PC-9 (cell line): ENCODE data around the gene LBP. TPM values are rescaled to one million over a fixed set of nuclear protein-coding genes. Genes with fewer than 3 reads are reported as not detected.
"Not testable (repeated sequence)": the region's sequence is repeated elsewhere in the genome, so short reads cannot be mapped to it uniquely, and the experiment has no call there.

Experiments
- BruUV-seq: library from RNA; stranded (reverse); fragments of 400-500 nt; replicated peaks from 2 replicates; lab custom pipeline; 2021; lab: Mats Ljungman, UMichigan
- CTCF ChIA-PET: fragments of 300-600 bp; sonication (Branson Sonifier 250); formaldehyde crosslinking; loops from one replicate; lab custom pipeline; 2022; ENCODE audit warnings: antibody characterized with exemption; lab: Charles Lee
- POLR2A ChIA-PET: fragments of 300-600 bp; sonication (Branson Sonifier 250); formaldehyde crosslinking; loops from one replicate; lab custom pipeline; 2022; ENCODE audit warnings: antibody characterized with exemption; ENCODE audit not compliant: unreplicated experiment; lab: Charles Lee
- DNase-seq, 2 experiments: peaks; one replicate each; pipeline versions ENCODE4 v3.0.0 to v3.0.0-alpha.2; 2015 to 2022; ENCODE audit warnings: mixed read lengths in 1 of 2
- H2AFZ ChIP-seq: fragments of 200-600 bp; sonication (generic); 2 replicates; pipeline ENCODE4 v1.8.1; 2017; ENCODE audit warnings: antibody characterized with exemption
- H3F3A ChIP-seq: fragments of 200-600 bp; sonication (generic); 2 replicates; pipeline ENCODE4 v1.8.1; 2017; ENCODE audit warnings: antibody characterized with exemption, mild to moderate bottlenecking, low read depth; ENCODE audit not compliant: insufficient read depth
- H3K27ac ChIP-seq: fragments of 200-600 bp; sonication (generic); 2 replicates; pipeline ENCODE4 v1.6.1; 2016; ENCODE audit warnings: mixed run types
- H3K27me3 ChIP-seq: fragments of 200-600 bp; sonication (generic); 2 replicates; pipeline ENCODE4 v1.6.1; 2016; ENCODE audit warnings: low read depth, mixed run types; ENCODE audit not compliant: insufficient read depth
- H3K36me3 ChIP-seq: fragments of 200-600 bp; sonication (generic); 2 replicates; pipeline ENCODE4 v1.6.1; 2016; ENCODE audit warnings: low read depth, mixed run types
- H3K4me1 ChIP-seq: fragments of 200-600 bp; sonication (generic); replicated peaks from 2 replicates; pipeline ENCODE4 v1.6.1; 2016; ENCODE audit warnings: mixed run types; ENCODE audit not compliant: insufficient read depth
- H3K4me2 ChIP-seq: fragments of 200-600 bp; sonication (generic); 2 replicates; pipeline ENCODE4 v1.6.1; 2017; ENCODE audit warnings: mixed run types
- H3K4me3 ChIP-seq: fragments of 200-600 bp; sonication (generic); 2 replicates; pipeline ENCODE4 v1.6.1; 2016; ENCODE audit warnings: mixed run types
- H3K79me2 ChIP-seq: fragments of 200-600 bp; sonication (generic); 2 replicates; pipeline ENCODE4 v1.6.1; 2017; ENCODE audit warnings: low read depth, mixed run types
- H3K9me2 ChIP-seq: fragments of 200-600 bp; sonication (generic); 2 replicates; pipeline ENCODE4 v1.8.1; 2017; ENCODE audit warnings: mild to moderate bottlenecking; ENCODE audit not compliant: insufficient read depth
- H3K9me3 ChIP-seq: fragments of 200-600 bp; sonication (generic); 2 replicates; pipeline ENCODE4 v1.8.1; 2016; ENCODE audit warnings: low read depth; ENCODE audit not compliant: insufficient read depth
- H4K20me1 ChIP-seq: fragments of 200-600 bp; sonication (generic); 2 replicates; pipeline ENCODE4 v1.8.1; 2017; ENCODE audit not compliant: insufficient read depth
- EZH2 ChIP-seq: fragments of 200-600 bp; sonication (generic); IDR thresholded peaks from 2 replicates; pipeline ENCODE4 v1.8.0; 2017; ENCODE audit warnings: antibody characterized with exemption, low read depth
- intact Hi-C: fragments of 100-400 bp; cut with micrococcal nuclease; formaldehyde crosslinking; loops from one replicate; pipeline ENCODE4 v1.10.0; 2022; ENCODE audit not compliant: unreplicated experiment
- total RNA-seq: library from RNA; stranded (reverse); gene quantifications from 2 replicates; pipeline ENCODE4 v1.2.3, GENCODE V29; 2021
- TF ChIP-seq, protein P1 (sequence below): fragments of 200-600 bp; sonication (generic); conservative IDR thresholded peaks from 2 replicates; pipeline ENCODE4 v1.6.1; 2017; ENCODE audit warnings: mixed run types, antibody characterized with exemption, mild to moderate bottlenecking, moderate library complexity

LBP gene
- total RNA-seq, 1 experiment from 2014 or later = not detected

DNA sequence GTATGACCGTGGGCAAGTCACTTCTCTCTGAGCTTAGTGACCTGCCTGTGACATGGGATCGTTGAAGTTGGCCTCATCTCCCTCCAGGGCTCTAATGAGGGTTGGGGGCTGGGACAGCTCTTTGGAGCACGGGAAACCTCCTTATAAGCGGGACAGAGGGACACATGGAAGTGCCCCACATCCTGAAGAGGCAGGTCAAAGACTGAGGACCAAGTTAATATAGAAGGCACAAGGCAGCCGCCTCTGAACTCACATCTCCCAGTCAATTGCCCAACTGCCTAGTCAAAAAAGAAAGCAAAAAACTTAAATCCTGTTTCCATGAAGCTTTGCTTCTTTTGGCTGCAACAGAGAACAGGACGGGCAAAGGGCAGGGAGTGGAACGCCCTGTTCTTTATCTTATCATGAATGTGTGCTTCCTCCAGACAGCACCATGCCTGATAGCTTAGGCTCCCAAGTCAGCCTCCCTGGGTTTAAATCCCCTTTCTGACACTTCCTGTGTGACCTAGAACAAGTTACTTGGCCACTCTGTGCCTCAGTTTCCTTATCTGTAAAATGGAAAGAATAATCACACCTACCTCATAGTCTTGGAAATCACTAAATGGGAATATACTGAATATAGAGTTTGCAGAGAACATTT lies 27.1 kb downstream of the LBP start:
- ChIA-PET POLR2A (no interaction called here), CTCF (no interaction called here)
- no peaks in the 10 kb centered on the region for H4K20me1 ChIP-seq
- H3K4me3 ChIP-seq = no peak overlapping the region
- no peaks in the 10 kb centered on the region for H3F3A ChIP-seq
- H2AFZ ChIP-seq = no peak overlapping the region
- H3K4me1 ChIP-seq = no peaks in the 10 kb centered on the region
- no peak for DNase-seq
- intact Hi-C loops = no loop called here
- no peaks in the 10 kb centered on the region for H3K9me3 ChIP-seq
- H3K36me3 ChIP-seq = no peaks in the 10 kb centered on the region
- no peak overlapping the region for H3K4me2 ChIP-seq
- no peaks in the 10 kb centered on the region for H3K79me2 ChIP-seq
- TF ChIP-seq, protein P1, sequence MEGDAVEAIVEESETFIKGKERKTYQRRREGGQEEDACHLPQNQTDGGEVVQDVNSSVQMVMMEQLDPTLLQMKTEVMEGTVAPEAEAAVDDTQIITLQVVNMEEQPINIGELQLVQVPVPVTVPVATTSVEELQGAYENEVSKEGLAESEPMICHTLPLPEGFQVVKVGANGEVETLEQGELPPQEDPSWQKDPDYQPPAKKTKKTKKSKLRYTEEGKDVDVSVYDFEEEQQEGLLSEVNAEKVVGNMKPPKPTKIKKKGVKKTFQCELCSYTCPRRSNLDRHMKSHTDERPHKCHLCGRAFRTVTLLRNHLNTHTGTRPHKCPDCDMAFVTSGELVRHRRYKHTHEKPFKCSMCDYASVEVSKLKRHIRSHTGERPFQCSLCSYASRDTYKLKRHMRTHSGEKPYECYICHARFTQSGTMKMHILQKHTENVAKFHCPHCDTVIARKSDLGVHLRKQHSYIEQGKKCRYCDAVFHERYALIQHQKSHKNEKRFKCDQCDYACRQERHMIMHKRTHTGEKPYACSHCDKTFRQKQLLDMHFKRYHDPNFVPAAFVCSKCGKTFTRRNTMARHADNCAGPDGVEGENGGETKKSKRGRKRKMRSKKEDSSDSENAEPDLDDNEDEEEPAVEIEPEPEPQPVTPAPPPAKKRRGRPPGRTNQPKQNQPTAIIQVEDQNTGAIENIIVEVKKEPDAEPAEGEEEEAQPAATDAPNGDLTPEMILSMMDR = no peak
- no peak for TF ChIP-seq EZH2
- peaks cover 44% of the 10 kb centered on the region for H3K27me3 ChIP-seq
- H3K9me2 ChIP-seq = no peaks in the 10 kb centered on the region
- BruUV-seq = no TSS peak
- no peak overlapping the region for H3K27ac ChIP-seq

DNA sequence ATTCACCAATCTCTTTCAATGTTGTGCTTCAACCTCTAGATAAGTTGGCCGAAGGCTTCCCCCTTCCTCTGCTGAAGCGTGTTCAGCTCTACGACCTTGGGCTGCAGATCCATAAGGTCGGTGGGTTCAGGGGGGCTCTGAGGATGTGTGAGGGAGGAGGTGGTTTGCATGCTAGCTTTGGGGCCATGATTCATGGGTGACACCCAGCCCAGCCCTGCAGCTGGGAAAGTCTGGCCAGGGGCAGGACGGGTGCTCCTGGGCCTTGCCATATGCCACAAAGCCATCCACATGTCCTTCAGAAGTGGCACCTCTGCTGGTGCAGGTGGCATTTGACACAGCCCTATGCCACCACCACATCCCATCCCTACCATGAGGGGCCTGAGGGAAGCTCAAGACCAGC lies 27.6 kb downstream of the LBP start:
- intact Hi-C loops = no loop called here
- H3K27ac ChIP-seq = no peak overlapping the region

DNA sequence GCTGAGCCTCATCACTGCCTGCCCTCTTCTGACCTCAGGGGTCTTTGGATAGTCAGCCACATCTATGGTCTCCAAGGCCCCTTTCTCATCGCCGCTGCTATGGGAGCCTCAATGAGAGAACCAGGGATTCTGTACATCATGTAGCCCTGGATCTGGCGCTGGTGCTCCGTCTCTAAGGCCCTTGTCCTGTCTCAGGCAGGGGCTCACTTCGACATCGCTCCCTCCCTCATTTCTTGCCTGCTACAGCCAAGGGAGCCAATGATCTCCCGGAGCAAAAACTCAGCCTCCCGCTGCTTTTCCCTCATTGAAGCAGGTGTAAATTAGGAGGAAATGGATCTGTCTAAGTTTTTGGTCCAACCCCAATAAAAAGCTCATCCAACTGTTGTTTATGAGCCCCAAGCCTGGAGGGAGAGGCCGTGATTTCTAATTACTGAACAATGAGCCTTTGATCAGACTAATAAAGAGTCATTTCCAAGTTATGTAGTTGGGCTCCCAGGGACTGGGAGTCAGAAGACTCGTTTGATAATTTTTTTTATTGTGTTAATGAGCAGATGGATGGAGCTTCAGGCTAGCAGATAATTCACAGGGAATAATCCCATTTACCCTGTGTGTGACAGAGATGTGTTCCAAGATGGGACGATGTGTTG lies 30.9 kb downstream of the LBP start:
- H3F3A ChIP-seq = no peaks in the 10 kb centered on the region
- POLR2A ChIA-PET = no interaction called here
- no TSS peak for BruUV-seq
- no peaks in the 10 kb centered on the region for H3K4me1 ChIP-seq
- H3K79me2 ChIP-seq = no peaks in the 10 kb centered on the region
- no peak for DNase-seq
- intact Hi-C loops = no loop called here
- no peak overlapping the region for H3K27ac ChIP-seq
- TF ChIP-seq EZH2 = no peak
- TF ChIP-seq, protein P1 = no peak
- no peak overlapping the region for H3K4me2 ChIP-seq
- no peaks in the 10 kb centered on the region for H3K9me2 ChIP-seq
- H2AFZ ChIP-seq = no peak overlapping the region
- H3K27me3 ChIP-seq = peaks cover 19% of the 10 kb centered on the region
- 0 out of 2 replicates have a peak, but pooled peaks cover under 1% of the 10 kb centered on the region for H3K9me3 ChIP-seq
- H3K36me3 ChIP-seq = no peaks in the 10 kb centered on the region
- H3K4me3 ChIP-seq = no peak overlapping the region
- no peaks in the 10 kb centered on the region for H4K20me1 ChIP-seq
- CTCF ChIA-PET = no interaction called here

More for the DNA sequence above, 27.6 kb downstream of the LBP start:
- no peak overlapping the region for H3K4me2 ChIP-seq
- TF ChIP-seq EZH2 = no peak
- TF ChIP-seq, protein P1 = no peak
- no peaks in the 10 kb centered on the region for H3K9me3 ChIP-seq
- no peaks in the 10 kb centered on the region for H3F3A ChIP-seq
- H3K79me2 ChIP-seq = no peaks in the 10 kb centered on the region
- no TSS peak for BruUV-seq
- DNase-seq = no peak
- no peak overlapping the region for H2AFZ ChIP-seq
- CTCF ChIA-PET = no interaction called here
- POLR2A ChIA-PET = no interaction called here
- H3K9me2 ChIP-seq = no peaks in the 10 kb centered on the region
- H3K27me3 ChIP-seq = peaks cover 44% of the 10 kb centered on the region
- no peaks in the 10 kb centered on the region for H3K36me3 ChIP-seq
- H3K4me3 ChIP-seq = no peak overlapping the region
- H3K4me1 ChIP-seq = no peaks in the 10 kb centered on the region
- H4K20me1 ChIP-seq = no peaks in the 10 kb centered on the region

GRCh38 chr20:38377838-38378237 lies 31.6 kb downstream of the LBP start:
- H3K4me2 ChIP-seq, BruUV-seq, H3K9me2 ChIP-seq, intact Hi-C loops, DNase-seq, H3F3A ChIP-seq, H3K4me1 ChIP-seq, POLR2A ChIA-PET, H3K4me3 ChIP-seq, CTCF ChIA-PET, H4K20me1 ChIP-seq, H2AFZ ChIP-seq, H3K36me3 ChIP-seq, H3K9me3 ChIP-seq, H3K27ac ChIP-seq, H3K79me2 ChIP-seq: not testable (repeated sequence)
- peaks cover 12% of the 10 kb centered on the region; the same call in 1 of the 2 replicates for H3K27me3 ChIP-seq
